Endothelial cell of umbilical vein (primary cell): ENCODE results near the gene RASGRF2. TPM values are rescaled to one million over a fixed set of nuclear protein-coding genes. Genes with fewer than 3 reads are reported as not detected.

Source experiments
- BruUV-seq: library from RNA; stranded (reverse); fragments of 400-500 nt; replicated peaks from 2 replicates; lab custom pipeline; 2021; lab: Mats Ljungman, UMichigan
- CTCF ChIA-PET: fragments of 300-600, 350-600 bp; sonication (Branson Sonifier 250); formaldehyde crosslinking; loops from one replicate; lab custom pipeline; 2021; ENCODE audit warnings: antibody characterized with exemption, inconsistent platforms; lab: Charles Lee
- POLR2A ChIA-PET: fragments of 300-600, 350-600 bp; sonication (Branson Sonifier 250); formaldehyde crosslinking; loops from one replicate; lab custom pipeline; 2021; ENCODE audit warnings: antibody characterized with exemption, inconsistent platforms; lab: Charles Lee
- DNase-seq: peaks from one replicate; pipeline ENCODE4 v3.0.0-alpha.2; 2011; ENCODE audit warnings: low read depth, low spot score
- FAIRE-seq: peaks from 2 replicates; lab custom pipeline; 2011; peaks lifted over from hg19 to GRCh38; lab: Jason Lieb, UNC
- H2AFZ ChIP-seq: 2 replicates; pipeline ENCODE4 v1.6.0; 2012; ENCODE audit warnings: low read depth, low read length, control low read depth, inconsistent platforms
- H3K27ac ChIP-seq: 2 replicates; pipeline ENCODE4 v1.5.1; 2011; ENCODE audit warnings: low read depth, mild to moderate bottlenecking, control low read depth, low read length, moderate library complexity; ENCODE audit not compliant: insufficient read depth
- H3K27me3 ChIP-seq, 2 experiments: 2 replicates each; pipeline versions ENCODE4 v1.6.0 to v1.6.1; 2011; ENCODE audit warnings: low read length in 2 of 2, mixed read lengths in 1 of 2; ENCODE audit not compliant: control insufficient read depth in 2 of 2, insufficient read depth in 2 of 2
- H3K36me3 ChIP-seq, 2 experiments: 2 replicates in 1 of 2; 3 replicates in 1 of 2; pipeline ENCODE4 v1.5.1; 2011; ENCODE audit warnings: low read length in 2 of 2, mild to moderate bottlenecking in 1 of 2, moderate library complexity in 1 of 2; ENCODE audit not compliant: control insufficient read depth in 2 of 2, insufficient read depth in 2 of 2; ENCODE audit errors: extremely low read depth in 1 of 2
- H3K4me1 ChIP-seq: 3 replicates; pipeline ENCODE4 v1.5.1; 2011; ENCODE audit warnings: mild to moderate bottlenecking, low read length; ENCODE audit not compliant: control insufficient read depth, insufficient read depth; ENCODE audit errors: extremely low read depth
- H3K4me2 ChIP-seq: 2 replicates; pipeline ENCODE4 v1.6.1; 2011; ENCODE audit warnings: low read length, control low read depth, mixed read lengths; ENCODE audit not compliant: insufficient read depth
- H3K4me3 ChIP-seq, 3 experiments: fragments of 200-600 bp in 1 of 3; sonication (generic), shearing (Covaris generic) in 1 of 3; replicated peaks in 1 of 3; 2 replicates each; pipeline ENCODE4 v1.5.1; 2011 to 2016; ENCODE audit warnings: control low read depth in 3 of 3, low read length in 3 of 3, mild to moderate bottlenecking in 2 of 3, inconsistent platforms in 1 of 3, low read depth in 1 of 3, moderate library complexity in 1 of 3; ENCODE audit not compliant: insufficient read depth in 1 of 3
- H3K79me2 ChIP-seq: 2 replicates; pipeline ENCODE4 v1.6.0; 2012; ENCODE audit warnings: low read length, inconsistent platforms; ENCODE audit not compliant: control insufficient read depth, insufficient read depth
- H3K9ac ChIP-seq: replicated peaks from 2 replicates; pipeline ENCODE3; 2011; ENCODE audit warnings: low read length, control low read depth; ENCODE audit not compliant: insufficient read depth; ENCODE audit errors: extremely low read depth
- H3K9me1 ChIP-seq: replicated peaks from 3 replicates; pipeline ENCODE4 v1.6.0; 2011; ENCODE audit warnings: mild to moderate bottlenecking, low read length; ENCODE audit not compliant: control insufficient read depth, insufficient read depth; ENCODE audit errors: extremely low read depth
- H3K9me3 ChIP-seq: replicated peaks from 2 replicates; pipeline ENCODE4 v1.5.1; 2012; ENCODE audit warnings: low read length, inconsistent platforms; ENCODE audit not compliant: control insufficient read depth, insufficient read depth
- H4K20me1 ChIP-seq: replicated peaks from 2 replicates; pipeline ENCODE3; 2011; ENCODE audit warnings: mild to moderate bottlenecking, low read length; ENCODE audit not compliant: control insufficient read depth, insufficient read depth; ENCODE audit errors: extremely low read depth
- EZH2 ChIP-seq: IDR thresholded peaks from 2 replicates; pipeline ENCODE4 v1.6.1; 2012; ENCODE audit warnings: borderline replicate concordance, low read depth, mild to moderate bottlenecking, moderate library complexity, low read length, inconsistent platforms; ENCODE audit not compliant: severe bottlenecking
- FOS ChIP-seq: IDR thresholded peaks from 2 replicates; pipeline ENCODE4 v1.6.1; 2011; ENCODE audit warnings: mild to moderate bottlenecking, low read length, moderate library complexity, borderline replicate concordance; ENCODE audit not compliant: insufficient read depth
- GATA2 ChIP-seq: IDR thresholded peaks from 2 replicates; pipeline ENCODE4 v1.7.0; 2011; ENCODE audit warnings: low read depth, mild to moderate bottlenecking, moderate library complexity, mixed read lengths, low read length; ENCODE audit not compliant: insufficient read length, insufficient read depth
- JUN ChIP-seq: IDR thresholded peaks from 2 replicates; pipeline ENCODE4 v1.6.1; 2011; ENCODE audit warnings: borderline replicate concordance, low read depth; ENCODE audit not compliant: insufficient read length, insufficient read depth
- MYC ChIP-seq: IDR thresholded peaks from one replicate; pipeline ENCODE4 v1.6.1; 2011; ENCODE audit warnings: mild to moderate bottlenecking, low read depth, low read length
- POLR2A ChIP-seq: IDR thresholded peaks from 2 replicates; pipeline ENCODE4 v1.6.1; 2012; ENCODE audit warnings: low read depth, mild to moderate bottlenecking, control low read depth, low read length
- POLR2AphosphoS5 ChIP-seq: IDR thresholded peaks from 2 replicates; pipeline ENCODE4 v1.6.1; 2012; ENCODE audit warnings: low read depth, mild to moderate bottlenecking, control low read depth, low read length, moderate library complexity; ENCODE audit not compliant: insufficient read depth
- dilution Hi-C: fragments of 300-500 bp; cut with MboI; formaldehyde crosslinking; loops from one replicate; pipeline ENCODE4 v1.15.0; 2019; ENCODE audit warnings: low sequenced_read_pairs; ENCODE audit not compliant: extremely low pct_ligation_motif_present
- intact Hi-C: fragments of 100-400 bp; cut with micrococcal nuclease; formaldehyde crosslinking; loops from one replicate; pipeline ENCODE4 v1.10.0; 2022
- polyA plus RNA-seq, 4 experiments: library from polyadenylated mRNA; depleted of rRNA in 3 of 4; stranded (reverse) in 3 of 4; unstranded in 1 of 4; fragments of >200 nt; gene quantifications; 2 replicates each; pipeline versions ENCODE4 v1.2.1 to v1.2.3, GENCODE V29; 2011 to 2012; ENCODE audit warnings: missing spikeins in 1 of 4
- total RNA-seq: library from RNA; stranded (reverse); gene quantifications from 2 replicates; pipeline ENCODE4 v1.2.3, GENCODE V29; 2021
- TF ChIP-seq, protein P1 (sequence below): IDR thresholded peaks from 2 replicates; pipeline ENCODE4 v1.6.1; 2011; ENCODE audit not compliant: insufficient read depth, insufficient read length
- TF ChIP-seq, protein P2 (sequence below), 2 donors: IDR thresholded peaks; 1 replicate in 1 of 2; 2 replicates in 1 of 2; pipeline ENCODE4 v1.5.1; 2011; ENCODE audit warnings: low read length in 2 of 2, mild to moderate bottlenecking in 2 of 2, moderate library complexity in 2 of 2, control low read depth in 1 of 2, inconsistent platforms in 1 of 2, low read depth in 1 of 2; ENCODE audit not compliant: insufficient read depth in 1 of 2; ENCODE audit errors: extremely low read depth in 1 of 2

Gene RASGRF2
- total and polyA plus RNA-seq, 2 donors (not counting 3 experiments of a cell fraction or from before 2014, with no cell fraction given): 0.41 to 4.0 TPM

DNA sequence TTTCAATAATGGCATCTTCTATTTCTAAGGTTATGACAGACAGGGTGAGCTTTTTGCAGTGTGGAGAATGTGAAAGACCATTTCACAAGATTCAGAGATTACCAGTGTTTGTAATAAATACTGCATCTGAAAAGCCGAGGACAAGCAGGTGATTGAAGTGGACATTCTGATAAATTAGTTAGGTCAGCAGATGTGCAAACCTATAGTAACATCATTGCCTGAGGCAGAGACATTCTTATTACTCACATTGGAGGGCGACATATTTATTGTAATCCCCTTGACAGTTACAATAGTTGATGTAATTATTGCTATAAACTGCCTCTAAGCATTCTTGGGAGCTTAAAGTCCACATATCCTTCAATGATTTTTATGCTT, 3.3 kb downstream of the RASGRF2 start:
- H4K20me1 ChIP-seq: no peaks in the 10 kb centered on the region
- no peak for DNase-seq
- no peaks in the 10 kb centered on the region for H3K9me3 ChIP-seq
- FAIRE-seq: no peak
- dilution Hi-C loops (no loop called here), intact Hi-C loops (loop anchor here (5.0 to 10.0 kb wide), 5 partner anchors 84 to 791 kb away; partner anchors contain the start of genes FAM151B, SSBP2 and ZCCHC9)
- peaks cover 50% of the 10 kb centered on the region for H3K4me1 ChIP-seq
- CTCF ChIA-PET: interaction anchor here (0.9 to 1.2 kb wide), 3 partner anchors 64 to 276 kb away, joined by 3 to 5 read pairs (median 3); no protein-coding TSS in a partner anchor
- H3K36me3 ChIP-seq: no peaks in the 10 kb centered on the region
- H3K27me3 ChIP-seq: peaks cover 11 to 15% of the 10 kb centered on the region in 2 experiments
- H3K9me1 ChIP-seq: no peaks in the 10 kb centered on the region
- H3K4me2 ChIP-seq: no peak overlapping the region
- H3K79me2 ChIP-seq: no peaks in the 10 kb centered on the region
- no peak overlapping the region for H2AFZ ChIP-seq
- BruUV-seq: no TSS peak
- TF ChIP-seq POLR2A (no peak), FOS (no peak), POLR2AphosphoS5 (no peak), JUN (no peak), EZH2 (no peak), MYC (no peak), GATA2 (no peak)
- TF ChIP-seq, protein P1, sequence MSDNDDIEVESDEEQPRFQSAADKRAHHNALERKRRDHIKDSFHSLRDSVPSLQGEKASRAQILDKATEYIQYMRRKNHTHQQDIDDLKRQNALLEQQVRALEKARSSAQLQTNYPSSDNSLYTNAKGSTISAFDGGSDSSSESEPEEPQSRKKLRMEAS: no peak
- TF ChIP-seq, protein P2, sequence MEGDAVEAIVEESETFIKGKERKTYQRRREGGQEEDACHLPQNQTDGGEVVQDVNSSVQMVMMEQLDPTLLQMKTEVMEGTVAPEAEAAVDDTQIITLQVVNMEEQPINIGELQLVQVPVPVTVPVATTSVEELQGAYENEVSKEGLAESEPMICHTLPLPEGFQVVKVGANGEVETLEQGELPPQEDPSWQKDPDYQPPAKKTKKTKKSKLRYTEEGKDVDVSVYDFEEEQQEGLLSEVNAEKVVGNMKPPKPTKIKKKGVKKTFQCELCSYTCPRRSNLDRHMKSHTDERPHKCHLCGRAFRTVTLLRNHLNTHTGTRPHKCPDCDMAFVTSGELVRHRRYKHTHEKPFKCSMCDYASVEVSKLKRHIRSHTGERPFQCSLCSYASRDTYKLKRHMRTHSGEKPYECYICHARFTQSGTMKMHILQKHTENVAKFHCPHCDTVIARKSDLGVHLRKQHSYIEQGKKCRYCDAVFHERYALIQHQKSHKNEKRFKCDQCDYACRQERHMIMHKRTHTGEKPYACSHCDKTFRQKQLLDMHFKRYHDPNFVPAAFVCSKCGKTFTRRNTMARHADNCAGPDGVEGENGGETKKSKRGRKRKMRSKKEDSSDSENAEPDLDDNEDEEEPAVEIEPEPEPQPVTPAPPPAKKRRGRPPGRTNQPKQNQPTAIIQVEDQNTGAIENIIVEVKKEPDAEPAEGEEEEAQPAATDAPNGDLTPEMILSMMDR (IDR thresholded peaks at IDR 0.05; ENCODE audit: extremely low read depth in 1 of 2, insufficient read depth in 1 of 2, low read depth in 1 of 2, low read length in 2 of 2): no peak
- POLR2A ChIA-PET: no interaction called here
- no peak overlapping the region for H3K9ac ChIP-seq
- H3K4me3 ChIP-seq: no peak overlapping the region
- no peak overlapping the region for H3K27ac ChIP-seq
